HG03354 (cell line): ENCODE data around the gene DCAF11.

Experiments
- ATAC-seq: cut with Tn5 transposase; IDR thresholded peaks from one replicate; pipeline ENCODE4 v1.9.1; 2021; ENCODE audit warnings: mild to moderate bottlenecking; ENCODE audit not compliant: unreplicated experiment, poor library complexity, severe bottlenecking

The DCAF11 gene

GRCh38 chr14:24115422-24116127, 998 bp downstream of the DCAF11 start:
- ATAC-seq: no peak

DNA sequence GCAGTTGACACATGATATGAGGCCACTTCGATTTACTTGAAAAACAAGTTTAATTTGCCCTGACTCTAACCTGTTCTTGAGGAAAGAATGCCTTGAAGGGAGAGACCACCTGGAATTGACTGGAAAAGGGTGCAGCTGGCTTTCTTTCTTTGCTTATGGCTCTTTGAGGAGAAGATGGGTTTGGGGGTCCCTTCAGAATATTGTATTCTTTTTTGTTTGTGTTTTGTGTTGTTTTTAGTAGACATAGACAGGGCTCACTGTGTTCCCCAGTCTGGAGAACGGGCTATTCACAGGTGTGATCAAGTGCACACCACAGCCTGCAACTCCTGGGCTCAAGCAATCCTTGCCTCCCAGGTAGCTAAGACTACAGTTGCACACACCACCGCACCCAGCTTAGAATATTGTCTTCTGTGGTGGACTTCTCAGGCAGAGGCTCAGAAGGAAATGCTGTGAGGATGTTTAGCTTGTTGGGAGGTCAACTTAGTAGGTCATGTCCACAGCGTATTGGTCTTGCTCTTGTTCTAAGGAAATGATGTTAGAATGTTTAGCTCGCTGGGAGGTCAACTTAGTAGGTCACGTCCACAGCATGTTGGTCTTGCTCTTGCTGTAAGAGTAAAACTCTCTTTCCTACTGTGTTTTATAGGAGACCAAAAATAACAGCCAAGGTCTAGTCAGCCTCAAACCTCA, 1.7 kb downstream of the DCAF11 start:
- no peak for ATAC-seq

GRCh38 chr14:24117179-24117578, 2.6 kb downstream of the DCAF11 start:
- no peak for ATAC-seq

DNA sequence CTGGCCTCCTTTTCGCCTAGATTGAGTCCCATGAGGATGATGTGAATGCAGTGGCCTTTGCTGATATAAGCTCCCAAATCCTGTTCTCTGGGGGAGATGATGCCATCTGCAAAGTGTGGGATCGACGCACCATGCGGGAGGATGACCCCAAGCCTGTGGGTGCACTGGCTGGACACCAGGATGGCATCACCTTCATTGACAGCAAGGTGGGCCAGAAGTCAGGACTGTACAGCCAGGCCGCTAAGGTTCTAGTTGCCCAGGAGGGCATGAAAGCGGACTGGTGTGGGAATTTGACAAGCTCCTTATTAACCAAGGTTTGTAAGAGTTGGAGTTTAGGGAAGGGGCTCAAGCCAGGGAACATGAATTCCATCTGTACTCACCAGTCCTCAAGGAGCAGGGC, 5.1 kb downstream of the DCAF11 start:
- ATAC-seq: no peak

- ATAC-seq: no peak
These were observed 6.6 kb downstream of the DCAF11 start for GRCh38 chr14:24121210-24121609.

DNA sequence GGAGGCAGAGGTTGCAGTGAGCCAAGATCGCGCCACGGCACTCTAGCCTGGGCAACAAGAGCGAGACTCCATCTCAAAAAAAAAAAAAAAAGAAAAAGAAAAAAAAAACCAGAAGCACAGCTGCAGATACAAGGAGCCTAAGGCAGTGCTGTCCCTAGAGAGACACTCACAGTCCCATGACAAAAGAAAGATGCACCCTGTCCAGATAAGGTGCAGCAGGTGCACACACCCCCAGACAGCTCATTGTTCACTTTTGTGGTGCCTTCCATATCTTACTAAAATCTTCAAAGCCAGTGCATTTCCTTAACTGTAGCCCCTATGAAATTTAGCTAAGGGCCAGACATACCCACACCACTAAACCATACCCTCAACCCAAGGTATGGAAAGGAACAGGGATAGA, 7.8 kb downstream of the DCAF11 start:
- no peak for ATAC-seq

DNA sequence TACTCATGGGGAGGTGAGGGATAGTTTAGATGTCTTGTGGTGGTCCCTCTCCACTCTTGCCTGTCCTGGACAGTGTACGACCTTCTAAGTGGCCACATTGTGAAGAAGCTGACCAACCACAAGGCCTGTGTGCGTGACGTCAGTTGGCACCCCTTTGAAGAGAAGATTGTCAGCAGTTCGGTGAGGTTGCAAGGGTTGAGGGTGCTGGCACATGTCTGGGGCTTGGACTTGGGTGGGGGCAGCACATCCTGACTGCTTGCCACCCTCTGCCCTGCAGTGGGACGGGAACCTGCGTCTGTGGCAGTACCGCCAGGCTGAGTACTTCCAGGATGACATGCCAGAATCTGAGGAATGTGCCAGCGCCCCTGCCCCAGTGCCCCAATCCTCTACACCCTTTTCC, 8.3 kb downstream of the DCAF11 start:
- no peak for ATAC-seq

DNA sequence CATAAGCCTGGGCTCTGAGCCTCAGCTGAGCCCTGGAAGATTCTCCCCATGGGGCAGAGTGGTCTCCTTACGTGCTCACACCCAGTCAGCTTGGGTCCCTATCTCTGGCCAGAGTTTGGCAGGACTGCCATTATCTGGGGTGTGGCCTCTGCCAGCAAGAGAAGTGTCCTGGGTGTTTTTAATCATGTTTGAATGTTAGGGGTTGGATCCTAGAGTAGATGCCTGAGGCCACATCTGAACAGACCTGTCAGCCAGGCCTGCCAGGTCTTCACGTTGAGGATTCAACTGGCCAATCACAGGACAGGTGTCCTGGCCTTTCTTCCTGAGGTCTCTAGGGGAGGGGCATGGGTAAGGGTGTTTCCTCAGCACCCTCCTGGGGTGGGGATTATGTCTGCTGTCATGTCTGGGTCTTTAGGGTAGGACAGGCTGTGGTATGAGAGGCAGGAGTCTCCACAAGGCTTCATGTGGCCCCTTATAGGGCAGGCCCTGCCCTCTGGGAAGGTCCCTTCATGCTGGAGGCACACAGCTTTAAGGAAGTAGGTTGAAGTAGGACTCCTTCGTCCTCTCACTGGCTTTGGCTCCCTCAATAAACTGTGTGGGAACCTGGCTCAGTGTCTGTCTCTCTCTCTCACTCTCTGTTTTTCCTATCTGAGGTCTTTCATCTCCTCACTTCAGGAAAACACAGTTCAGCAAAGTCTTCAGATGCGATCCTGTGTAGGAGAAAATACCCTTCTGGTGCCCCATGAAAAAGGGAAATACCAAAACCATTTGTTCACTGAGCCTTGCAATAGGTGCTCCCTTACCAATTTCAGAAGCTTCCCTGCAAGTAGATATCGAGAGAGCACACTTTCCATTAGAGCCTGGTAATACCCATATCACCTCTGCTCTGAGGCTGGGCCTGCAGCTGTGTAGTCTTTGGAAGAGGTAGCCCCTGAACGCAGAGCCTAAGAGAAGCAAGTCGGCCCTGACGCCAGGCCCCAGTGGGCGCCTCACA, 9.1 kb downstream of the DCAF11 start:
- no peak for ATAC-seq

GRCh38 chr14:24126939-24127338, 12.4 kb downstream of the DCAF11 start:
- ATAC-seq: no peak

DNA sequence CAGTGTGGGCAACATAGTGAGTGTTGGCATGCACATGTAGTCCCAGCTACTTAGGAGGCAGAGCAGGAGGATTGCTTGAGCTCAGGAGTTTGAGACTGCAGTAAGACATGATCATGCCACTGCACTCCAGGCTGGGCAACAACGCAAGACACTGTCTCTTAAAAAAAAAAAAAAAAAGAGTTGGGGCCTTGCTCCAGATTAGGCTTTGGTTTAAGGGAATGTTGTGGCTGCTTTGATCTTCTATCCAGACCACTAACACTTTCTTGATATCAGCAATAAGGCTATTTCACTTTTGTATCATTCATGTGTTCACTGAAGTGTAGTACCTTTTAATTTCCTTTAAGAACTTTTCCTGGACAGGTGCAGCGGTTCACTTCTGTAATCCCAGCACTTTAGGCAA, 13.1 kb downstream of the DCAF11 start:
- no peak for ATAC-seq

- no peak for ATAC-seq
These were observed 14.9 kb downstream of the DCAF11 start for GRCh38 chr14:24129410-24129998.

GRCh38 chr14:24130380-24130716, 15.8 kb downstream of the DCAF11 start, which contains the start of gene FITM1:
FITM1 (plus strand) TSS chr14:24130659; CDS start chr14:24131564, 905 bp downstream.
- ATAC-seq: no peak

DNA sequence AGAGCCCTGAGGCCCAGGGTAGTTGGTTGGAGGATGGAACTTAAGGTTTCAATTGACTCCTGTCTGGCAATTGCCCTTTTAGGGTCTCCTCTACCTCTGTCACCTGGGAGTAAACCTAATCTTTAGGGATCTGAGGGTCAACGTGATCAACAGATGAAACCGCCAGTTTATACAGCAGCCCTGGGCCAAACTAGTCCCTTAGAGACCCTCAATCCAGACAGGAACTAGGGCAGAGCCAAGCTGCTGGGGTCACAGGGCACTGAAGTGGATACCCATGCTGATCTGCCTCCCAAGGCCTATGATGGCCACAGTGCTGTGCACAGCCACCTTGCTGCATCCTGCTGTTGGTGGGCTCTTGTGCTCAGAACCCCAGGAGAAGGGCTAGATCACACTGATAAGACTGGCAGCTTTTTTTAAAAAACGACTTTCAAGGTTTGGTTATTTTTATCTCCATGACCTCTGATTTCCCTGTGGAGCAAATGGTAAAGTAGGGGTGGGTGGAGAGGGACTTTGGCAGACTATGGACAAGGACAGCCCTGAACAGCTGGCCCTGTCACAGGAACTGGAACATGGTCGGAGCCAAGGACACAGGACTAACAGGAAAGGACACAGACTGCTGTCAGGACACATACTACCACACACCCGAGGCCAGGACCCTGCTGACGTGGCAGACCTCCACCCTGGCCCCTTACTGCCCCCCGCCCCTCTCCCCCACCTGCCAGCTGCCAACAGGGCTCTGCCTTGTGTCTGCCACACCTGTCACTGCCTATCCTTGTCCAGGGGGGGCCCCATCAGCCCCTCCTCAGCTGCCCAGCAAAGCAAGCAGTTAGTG, 16.4 kb downstream of the DCAF11 start:
- no peak for ATAC-seq

DNA sequence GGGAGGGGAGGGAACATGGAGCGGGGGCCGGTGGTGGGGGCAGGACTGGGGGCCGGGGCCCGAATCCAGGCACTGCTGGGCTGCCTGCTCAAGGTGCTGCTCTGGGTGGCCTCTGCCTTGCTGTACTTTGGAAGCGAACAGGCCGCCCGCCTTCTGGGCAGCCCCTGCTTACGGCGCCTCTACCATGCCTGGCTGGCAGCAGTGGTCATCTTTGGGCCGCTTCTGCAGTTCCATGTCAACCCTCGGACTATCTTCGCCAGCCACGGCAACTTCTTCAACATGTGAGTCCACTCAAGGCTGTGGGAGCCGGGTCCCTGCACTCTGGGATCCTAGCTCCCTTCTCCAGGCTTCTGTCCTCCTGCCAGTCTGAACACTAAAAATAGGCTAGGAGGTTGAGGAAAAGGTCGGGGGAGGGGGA, 17.0 kb downstream of the DCAF11 start:
- no peak for ATAC-seq

DNA sequence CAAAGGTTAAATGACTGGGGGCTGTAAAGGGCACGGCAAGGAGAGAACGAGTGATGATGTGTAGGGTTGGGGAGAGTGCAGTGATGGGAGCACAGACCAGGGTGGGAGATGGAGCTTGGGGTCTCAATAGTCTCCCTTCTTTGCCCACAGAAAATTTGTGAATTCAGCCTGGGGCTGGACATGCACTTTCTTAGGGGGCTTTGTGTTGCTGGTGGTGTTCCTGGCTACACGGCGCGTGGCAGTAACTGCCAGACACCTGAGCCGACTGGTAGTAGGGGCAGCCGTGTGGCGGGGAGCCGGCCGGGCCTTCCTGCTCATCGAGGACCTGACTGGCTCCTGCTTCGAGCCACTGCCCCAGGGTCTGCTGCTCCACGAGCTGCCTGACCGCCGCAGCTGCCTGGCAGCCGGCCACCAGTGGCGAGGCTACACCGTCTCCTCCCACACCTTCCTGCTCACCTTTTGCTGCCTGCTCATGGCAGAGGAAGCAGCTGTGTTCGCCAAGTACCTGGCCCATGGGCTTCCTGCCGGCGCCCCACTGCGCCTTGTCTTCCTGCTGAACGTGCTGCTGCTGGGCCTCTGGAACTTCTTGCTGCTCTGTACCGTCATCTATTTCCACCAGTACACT, 17.6 kb downstream of the DCAF11 start:
- no peak for ATAC-seq

DNA sequence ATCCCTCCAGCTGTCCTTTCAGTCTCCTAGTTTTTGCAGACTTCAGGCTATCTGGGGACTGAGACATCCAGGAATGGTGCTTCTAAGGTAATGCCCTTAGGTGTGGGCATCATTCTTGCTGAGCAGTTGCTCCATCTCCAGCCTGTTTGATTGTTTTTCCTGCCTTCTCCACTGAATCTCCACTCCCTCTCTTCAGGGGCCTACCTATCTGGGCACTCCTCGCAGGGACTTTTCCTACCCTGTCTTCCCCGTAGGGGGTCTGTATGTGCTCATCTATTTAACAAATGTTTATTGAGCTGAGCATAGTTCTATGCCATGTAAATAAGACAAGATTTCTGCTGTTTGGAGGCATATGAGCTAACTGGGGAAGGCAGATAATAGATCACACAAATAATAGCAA, 18.4 kb downstream of the DCAF11 start:
- no peak for ATAC-seq

- no peak for ATAC-seq
These were observed 19.2 kb downstream of the DCAF11 start for GRCh38 chr14:24133735-24134134.

DNA sequence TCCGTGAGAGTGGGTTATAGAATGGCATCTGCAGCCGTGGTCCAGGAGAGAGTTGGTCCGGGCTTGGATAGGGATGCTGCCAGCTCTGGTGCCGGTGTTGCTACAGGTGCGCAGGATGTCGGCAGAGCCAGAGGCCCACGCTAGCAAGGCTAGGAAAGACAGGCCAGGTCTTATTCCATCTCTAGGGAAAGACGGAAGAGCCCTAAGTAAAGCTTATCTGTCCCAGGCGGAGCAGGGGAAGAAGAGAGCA, 20.9 kb downstream of the DCAF11 start:
- peak; percentile 19 for ATAC-seq
